Measurements from ENCODE around the gene ARCN1.

The ARCN1 gene

GRCh38 chr11:118621784-118622375, 49.7 kb downstream of the ARCN1 start:
- no peak for DNase-seq (ENCODE audit: low spot score)

DNA sequence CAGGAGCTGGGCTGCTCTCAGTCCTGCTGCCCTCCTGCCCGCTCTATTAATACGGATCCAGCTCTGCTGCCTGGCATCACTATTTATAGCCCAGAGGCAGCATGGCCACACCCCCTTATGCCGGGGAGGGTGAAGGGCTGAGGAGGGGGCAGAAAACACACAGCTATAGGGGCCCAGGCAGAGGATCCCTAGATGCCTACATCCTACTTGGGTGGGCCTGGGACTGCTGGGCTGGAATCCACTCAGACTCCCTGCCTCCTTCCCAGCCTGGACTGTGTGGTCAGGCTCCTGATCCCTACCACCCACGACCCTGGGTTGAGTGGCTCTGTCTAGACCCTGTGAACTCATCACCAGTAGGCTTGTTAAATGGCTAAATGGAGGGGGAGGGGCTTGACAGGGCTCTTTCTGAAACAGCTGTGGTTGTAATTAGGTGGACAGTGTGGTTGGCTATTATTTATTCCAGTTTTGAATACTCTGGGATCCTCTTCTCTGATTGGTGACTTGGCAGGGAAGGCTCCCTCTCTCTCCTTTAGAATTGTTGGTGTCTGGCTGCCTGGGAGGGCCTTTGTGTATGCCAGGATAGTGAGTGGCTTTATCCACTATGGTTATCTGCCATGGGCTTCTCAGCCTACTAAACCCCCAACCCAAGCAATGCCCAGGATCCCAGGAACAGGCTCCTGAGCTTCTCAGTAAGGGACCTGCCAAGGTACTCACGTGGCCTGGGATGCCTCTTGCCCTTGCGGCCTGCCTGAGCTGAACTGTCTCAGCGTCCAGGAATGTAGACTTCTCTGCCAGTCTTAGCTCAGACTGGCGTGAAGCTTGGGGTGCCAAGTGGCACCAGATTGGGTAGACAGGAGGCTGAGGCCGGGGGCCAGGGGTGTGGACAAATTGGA, 50.4 kb downstream of the ARCN1 start:
- DNase-seq (ENCODE audit: low spot score): peak; percentile 77

DNA sequence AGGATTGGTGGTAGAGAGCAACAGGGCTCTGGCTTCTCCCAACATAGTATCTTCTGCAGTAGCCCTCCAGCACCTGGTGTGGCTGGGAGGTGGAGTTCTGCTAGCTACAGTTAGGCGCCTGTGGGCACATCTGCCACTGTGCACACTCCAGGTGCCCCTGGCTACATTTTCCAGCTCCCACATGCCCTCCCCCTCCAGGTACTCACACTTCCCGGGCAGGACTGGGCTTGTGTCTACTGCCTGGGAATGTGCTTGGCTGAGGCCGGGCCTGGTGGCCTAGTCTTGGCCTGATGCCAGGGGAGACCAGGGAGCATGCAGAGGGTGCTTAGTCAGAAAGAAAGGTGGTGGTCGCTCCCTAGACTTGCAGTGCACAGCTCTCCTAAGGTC, 51.1 kb downstream of the ARCN1 start:
- DNase-seq (ENCODE audit: low spot score): no peak

DNA sequence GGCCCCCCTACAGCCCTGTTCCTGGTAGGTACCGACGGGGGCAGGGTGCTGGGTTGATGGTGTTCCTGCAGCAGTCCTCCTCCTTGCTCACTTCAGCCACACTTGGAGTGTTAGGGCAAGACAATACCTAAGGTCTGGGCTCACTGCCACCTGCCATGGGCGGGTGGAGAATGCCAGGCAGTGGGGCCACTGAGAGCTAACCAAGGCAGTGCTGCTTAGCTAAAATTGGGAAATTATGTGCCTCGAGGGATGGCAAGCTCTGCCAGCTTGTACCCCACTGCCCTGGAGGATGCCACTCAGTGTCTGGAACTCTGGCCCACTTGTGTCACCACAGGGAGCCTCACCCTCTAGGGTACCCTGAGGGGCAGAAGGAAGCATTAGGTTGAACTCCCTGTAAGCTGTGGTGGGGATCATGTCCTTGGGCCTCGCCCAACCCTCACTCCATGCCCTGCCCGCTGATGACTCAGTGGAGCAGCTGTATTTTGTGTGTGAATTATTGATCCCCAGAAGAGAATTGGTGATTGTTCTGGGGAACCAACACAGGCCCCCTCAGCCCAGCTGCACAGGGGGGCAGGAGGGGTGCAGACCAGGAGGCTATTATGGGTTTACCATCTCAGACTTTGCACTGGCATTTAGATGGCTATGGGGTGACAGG, 53.0 kb downstream of the ARCN1 start:
- DNase-seq (ENCODE audit: low spot score): no peak

DNA sequence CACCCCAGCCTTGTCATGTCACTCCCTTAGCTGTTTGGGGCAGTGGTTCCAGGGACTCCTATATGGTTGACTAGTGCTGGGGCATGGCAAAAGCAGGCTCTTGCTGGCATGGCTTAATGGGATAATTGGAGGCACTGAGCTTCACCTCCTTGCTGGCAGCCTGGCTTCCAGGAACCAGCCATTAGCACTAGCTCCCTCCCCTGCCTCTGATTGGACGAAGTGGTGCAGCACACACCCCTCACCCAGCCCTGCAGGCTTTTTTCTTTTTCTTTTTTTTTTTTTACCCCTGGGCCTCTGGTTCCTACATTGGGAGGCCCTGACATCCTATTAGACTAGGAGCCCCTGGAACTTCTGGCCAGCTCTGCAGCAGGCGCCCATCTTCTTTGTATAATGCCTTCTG, 53.8 kb downstream of the ARCN1 start:
- DNase-seq (ENCODE audit: low spot score): no peak

GRCh38 chr11:118627566-118627965, 55.4 kb downstream of the ARCN1 start:
- DNase-seq (ENCODE audit: low spot score): no peak

GRCh38 chr11:118628031-118628430, 55.8 kb downstream of the ARCN1 start:
- no peak for DNase-seq (ENCODE audit: low spot score)

- DNase-seq (ENCODE audit: low spot score): no peak
Measured at GRCh38 chr11:118628432-118628831, 56.2 kb downstream of the ARCN1 start.

- DNase-seq (ENCODE audit: low spot score): no peak
Measured at GRCh38 chr11:118628861-118629549, 56.8 kb downstream of the ARCN1 start.

DNA sequence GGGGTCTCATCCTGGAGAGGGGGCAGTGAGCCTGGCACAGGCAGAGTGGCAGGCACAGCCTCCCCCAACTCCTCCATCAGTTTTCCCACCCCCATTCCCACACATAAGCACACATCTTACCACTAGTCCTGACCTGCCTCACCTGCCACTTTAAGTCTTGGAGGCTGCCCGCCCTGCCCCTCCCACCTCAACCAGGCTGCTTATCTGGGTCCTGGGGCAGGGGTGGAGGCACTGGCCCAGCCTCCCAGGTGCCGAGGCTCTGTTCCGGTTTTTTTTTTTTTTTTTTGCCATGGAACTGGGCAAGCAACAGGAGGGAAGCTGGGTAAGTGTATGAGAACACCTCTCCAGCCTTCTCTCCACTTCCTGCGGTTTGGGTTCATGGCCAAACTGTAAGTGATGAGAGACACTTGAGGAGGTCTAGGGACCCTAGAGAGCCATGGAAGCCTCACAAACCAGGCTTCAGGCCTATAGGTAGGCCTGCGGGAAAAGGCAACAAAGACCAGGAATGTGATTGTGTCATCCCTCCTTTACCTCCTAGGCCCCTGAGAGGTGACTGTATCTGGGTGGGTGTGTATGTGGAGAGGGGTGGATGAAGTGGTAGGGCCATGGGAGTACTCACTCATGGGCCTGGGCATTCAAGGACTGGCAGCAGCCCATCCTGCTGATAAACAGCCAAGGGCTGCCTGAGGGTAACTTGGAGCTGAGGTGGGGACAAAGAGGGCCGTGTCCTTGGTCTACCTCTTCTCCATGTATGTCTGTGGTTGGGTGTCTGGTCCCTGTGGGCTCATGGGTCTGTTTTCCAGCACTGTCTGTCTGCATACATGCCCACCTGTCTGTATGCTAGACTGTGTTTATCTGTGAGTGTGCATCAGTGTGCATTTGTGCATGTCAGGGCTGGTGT, 57.8 kb downstream of the ARCN1 start:
- DNase-seq (ENCODE audit: low spot score): no peak

DNA sequence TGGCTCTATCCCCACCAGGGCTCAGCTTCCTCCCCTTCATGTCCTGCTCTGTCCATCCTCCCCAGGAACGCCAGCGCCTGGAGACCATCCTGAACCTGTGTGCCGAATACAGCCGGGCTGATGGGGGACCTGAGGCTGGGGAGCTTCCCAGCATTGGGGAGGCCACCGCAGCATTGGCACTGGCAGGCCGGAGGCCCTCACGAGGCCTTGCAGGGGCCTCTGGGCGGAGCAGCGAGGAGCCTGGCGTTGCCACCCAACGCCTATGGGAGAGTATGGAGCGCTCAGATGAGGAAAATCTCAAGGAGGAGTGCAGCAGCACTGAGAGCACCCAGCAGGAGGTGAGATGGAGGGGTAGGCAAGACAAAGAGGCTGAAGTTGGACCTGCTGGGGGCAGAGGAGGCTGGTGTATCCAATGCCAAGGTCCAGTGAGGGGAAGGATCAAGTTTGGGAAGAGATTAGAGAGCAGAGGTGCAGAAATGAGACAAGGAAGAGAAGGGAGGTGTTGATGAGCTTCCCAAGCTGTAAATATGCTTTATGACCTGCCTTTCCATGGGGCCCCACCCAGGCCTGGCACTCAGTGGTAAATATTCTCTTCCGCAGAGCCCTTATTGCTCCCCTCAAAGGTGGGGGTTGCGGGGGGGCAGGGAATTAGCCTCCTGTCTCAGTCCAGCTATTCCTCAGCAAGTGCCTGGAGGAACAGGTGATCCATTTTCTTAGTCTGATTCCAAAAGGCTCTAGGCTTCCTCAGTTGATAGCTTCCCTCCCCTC, 59.1 kb downstream of the ARCN1 start:
- no peak for DNase-seq (ENCODE audit: low spot score)

DNA sequence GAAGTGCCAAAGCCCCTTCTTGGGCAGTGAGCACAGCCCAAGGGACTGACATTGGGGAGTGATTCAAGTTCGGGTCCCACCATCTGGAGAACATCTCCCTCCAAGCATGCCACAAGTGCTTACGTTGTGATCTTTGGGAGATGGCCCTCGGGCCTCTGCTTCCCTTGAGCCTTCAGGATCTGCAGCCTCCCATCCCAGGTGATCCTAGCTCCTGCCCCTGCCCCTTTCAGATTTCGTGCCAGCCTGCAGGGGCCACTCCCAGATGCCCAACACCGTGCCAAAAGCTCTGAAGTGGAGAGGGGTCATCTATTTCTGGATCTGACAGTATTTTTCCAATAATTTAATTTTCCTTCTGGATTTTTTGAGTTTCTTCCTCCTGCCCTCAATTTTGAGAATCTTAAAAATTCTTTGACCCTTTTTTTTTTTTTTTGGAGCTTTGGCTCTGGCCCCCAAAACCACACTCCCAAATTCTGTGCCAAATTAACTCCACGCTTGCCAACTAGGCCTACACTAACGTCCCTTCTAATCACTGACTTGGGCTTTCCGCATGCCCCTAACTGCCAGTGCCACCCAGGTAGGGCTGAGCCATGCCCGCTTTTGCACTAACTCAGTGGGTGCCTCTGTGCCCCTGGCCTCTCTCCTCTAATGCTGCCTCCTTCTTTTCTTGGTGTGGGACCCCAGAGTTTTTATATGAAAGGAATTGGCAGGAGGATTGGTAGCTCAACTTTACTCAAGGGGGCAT, 60.5 kb downstream of the ARCN1 start:
- no peak for DNase-seq (ENCODE audit: low spot score)

DNA sequence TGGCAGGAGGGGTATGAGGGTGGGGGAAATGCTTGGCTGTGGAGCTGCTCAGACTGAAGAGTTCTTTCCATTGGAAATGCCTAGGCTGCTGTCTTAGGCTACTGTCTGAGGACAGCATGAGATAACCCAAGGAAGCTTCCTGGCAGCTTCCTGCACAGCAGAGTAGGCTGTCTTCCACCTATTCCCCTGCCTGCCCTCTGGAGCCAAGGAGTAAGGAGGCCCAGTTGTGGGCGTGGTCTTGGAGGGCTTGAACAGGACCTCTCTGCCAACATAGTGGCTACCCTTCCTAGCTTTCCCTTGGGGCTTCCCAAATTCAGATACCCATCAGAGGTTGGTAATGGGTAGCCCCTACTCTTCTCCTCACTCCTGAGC, 61.1 kb downstream of the ARCN1 start:
- DNase-seq (ENCODE audit: low spot score): no peak

DNA sequence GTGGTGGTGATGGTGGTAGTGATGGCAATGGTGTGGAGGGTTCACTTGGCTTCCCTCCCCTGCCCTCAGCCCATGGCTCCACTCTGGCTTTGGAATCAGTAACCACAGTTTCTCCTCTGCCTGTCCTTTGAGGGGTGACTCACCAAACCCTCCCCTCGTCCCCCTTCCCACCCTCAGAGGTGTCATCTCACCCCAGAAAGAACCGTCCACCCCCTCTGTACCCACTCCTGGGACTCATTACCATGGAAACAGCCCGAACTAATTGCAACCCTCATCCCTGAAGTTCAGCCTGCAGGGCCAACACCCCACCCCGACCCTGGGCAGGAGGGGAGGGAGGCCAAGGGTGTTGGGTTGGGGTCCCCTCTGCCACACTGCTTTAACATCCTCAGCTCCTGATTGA, 61.8 kb downstream of the ARCN1 start:
- DNase-seq (ENCODE audit: low spot score): peak; percentile 68

DNA sequence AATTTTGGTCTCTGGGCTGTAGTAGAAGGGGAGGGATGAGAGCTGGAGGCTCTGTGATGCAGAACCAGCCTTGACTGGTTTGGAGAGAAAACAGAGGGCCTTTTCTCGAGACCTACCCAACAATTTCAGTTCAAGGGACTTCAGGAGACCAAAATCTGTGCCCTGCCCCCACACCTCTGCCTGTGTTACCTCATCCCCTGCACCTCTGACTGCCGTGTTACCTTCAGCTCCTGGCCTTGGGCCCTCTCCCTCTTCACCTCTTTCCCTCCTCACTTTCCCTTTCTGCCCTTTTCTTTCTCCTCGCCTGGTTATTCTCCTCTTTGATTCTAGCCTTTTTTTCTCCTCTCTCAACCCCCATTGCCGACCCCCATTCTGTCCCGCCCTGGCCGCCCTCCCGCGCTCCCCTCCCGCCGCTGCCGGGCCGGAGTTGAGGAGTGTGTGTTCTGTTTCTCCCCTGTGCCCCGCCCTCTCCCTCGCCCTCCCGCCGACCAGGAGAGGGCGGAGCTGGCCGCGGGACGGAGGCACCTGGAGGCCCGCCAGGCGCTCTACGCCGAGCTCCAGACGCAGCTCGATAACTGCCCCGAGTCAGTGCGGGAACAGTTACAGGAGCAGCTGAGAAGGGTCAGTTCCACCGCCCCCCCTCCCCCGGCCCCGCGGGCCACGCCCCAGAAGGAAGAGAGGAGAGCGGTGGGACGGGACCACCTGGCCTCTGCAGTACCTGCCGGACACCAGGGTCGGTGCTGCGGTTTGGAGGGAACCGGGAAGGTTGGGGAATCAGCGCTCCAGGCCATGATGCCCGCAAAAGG, 62.4 kb downstream of the ARCN1 start:
- peak; percentile 62 for DNase-seq (ENCODE audit: low spot score)

- DNase-seq (ENCODE audit: low spot score): no peak
Measured at GRCh38 chr11:118635237-118635591, 63.0 kb downstream of the ARCN1 start.

GRCh38 chr11:118635642-118636041, 63.4 kb downstream of the ARCN1 start:
- no peak for DNase-seq (ENCODE audit: low spot score)

- no peak for DNase-seq (ENCODE audit: low spot score)
Measured at GRCh38 chr11:118636569-118637290, 64.5 kb downstream of the ARCN1 start.

GRCh38 chr11:118638726-118639125, 66.5 kb downstream of the ARCN1 start:
- DNase-seq (ENCODE audit: low spot score): no peak
